Measurements from ENCODE around the gene RGS7. TPM values are rescaled to one million over a fixed set of nuclear protein-coding genes. Genes with fewer than 3 reads are reported as not detected.
A peak's percentile ranks its signal among the peaks of the same experiment; 100 is the strongest.

RGS7 gene
- total RNA-seq, 1 donor from 2014 or later: not detected

DNA sequence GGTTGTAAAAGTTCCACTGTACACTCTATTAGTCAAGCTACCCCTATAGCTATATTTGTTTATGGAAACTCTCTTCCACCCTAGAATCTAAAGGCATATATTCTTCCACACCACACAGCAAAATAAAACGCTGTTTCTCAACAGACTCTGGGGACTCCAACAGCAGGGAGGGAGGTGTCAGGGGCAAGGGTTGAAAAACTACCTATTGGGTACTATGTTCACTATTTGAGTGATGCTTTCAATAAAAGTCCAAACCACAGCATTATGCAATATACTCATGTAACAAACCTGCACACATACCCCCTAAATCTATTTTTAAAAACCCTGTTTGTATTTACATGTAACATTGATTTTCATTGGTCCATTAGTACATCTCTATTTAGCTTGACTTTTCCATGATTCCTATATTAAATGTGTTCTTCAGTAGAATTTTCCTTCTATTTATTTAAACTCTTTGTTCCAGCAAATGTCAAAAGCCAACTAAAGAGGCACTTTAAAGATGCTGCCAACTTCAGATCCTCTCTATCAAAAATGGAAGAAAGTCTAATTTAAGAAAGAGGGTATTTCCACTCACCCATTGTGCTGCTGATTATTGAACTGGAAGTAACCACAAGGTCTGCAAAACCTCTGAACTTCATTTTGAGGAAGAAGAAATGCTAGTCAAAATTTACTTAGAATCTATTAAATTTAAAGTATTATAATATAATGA lies 26.2 kb downstream of the RGS7 start:
- no peak overlapping the region for H3K4me3 ChIP-seq (ENCODE audit: low read depth, low read length)
- FAIRE-seq (no peak), DNase-seq (ENCODE audit: low read depth) (no peak)
- H3K36me3 ChIP-seq (ENCODE audit: control insufficient read depth, insufficient read depth, low read length): no peaks in the 10 kb centered on the region
- TF ChIP-seq, protein P1, sequence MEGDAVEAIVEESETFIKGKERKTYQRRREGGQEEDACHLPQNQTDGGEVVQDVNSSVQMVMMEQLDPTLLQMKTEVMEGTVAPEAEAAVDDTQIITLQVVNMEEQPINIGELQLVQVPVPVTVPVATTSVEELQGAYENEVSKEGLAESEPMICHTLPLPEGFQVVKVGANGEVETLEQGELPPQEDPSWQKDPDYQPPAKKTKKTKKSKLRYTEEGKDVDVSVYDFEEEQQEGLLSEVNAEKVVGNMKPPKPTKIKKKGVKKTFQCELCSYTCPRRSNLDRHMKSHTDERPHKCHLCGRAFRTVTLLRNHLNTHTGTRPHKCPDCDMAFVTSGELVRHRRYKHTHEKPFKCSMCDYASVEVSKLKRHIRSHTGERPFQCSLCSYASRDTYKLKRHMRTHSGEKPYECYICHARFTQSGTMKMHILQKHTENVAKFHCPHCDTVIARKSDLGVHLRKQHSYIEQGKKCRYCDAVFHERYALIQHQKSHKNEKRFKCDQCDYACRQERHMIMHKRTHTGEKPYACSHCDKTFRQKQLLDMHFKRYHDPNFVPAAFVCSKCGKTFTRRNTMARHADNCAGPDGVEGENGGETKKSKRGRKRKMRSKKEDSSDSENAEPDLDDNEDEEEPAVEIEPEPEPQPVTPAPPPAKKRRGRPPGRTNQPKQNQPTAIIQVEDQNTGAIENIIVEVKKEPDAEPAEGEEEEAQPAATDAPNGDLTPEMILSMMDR (IDR thresholded peaks at IDR 0.05; ENCODE audit: insufficient read depth, low read length, severe bottlenecking): no peak
- H3K27me3 ChIP-seq (ENCODE audit: control insufficient read depth, insufficient read depth, low read length): no peaks in the 10 kb centered on the region

DNA sequence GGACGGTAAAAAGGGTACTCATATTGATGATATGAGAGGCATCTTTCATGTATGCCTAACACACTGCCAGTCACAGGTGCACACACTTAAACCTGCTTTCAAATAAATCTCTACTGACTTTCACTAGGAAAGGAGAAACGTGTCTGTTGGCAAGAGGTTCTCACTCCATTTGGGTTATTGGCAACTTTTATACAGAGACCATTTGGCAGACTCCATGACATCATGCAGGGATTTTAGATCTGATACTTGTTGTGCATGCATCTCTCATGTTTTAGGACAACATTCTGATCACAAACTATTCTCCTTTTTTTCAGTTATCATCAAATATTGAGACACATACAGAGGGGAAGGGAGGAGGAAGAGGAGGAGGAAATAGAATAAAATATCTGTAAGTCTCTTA lies 31.5 kb downstream of the RGS7 start:
- TF ChIP-seq, protein P1 (IDR thresholded peaks at IDR 0.05; ENCODE audit: insufficient read depth, low read length, severe bottlenecking): no peak
- Histone ChIP-seq H3K36me3 (ENCODE audit: control insufficient read depth, insufficient read depth, low read length) (no peaks in the 10 kb centered on the region), H3K4me3 (ENCODE audit: low read depth, low read length) (no peak overlapping the region), H3K27me3 (ENCODE audit: control insufficient read depth, insufficient read depth, low read length) (no peaks in the 10 kb centered on the region)
- no peak for DNase-seq (ENCODE audit: low read depth)
- FAIRE-seq: peak; percentile 58

- H3K4me3 ChIP-seq (ENCODE audit: low read depth, low read length): no peak overlapping the region
- DNase-seq (ENCODE audit: low read depth) (peak; percentile 4), FAIRE-seq (no peak)
- H3K27me3 ChIP-seq (ENCODE audit: control insufficient read depth, insufficient read depth, low read length): no peaks in the 10 kb centered on the region
- TF ChIP-seq, protein P1 (IDR thresholded peaks at IDR 0.05; ENCODE audit: insufficient read depth, low read length, severe bottlenecking): no peak
- no peaks in the 10 kb centered on the region for H3K36me3 ChIP-seq (ENCODE audit: control insufficient read depth, insufficient read depth, low read length)
Measured at GRCh38 chr1:241323514-241324195, 33.4 kb downstream of the RGS7 start.

GRCh38 chr1:241317676-241318075 lies 39.3 kb downstream of the RGS7 start:
- H3K27me3 ChIP-seq (ENCODE audit: control insufficient read depth, insufficient read depth, low read length): no peaks in the 10 kb centered on the region
- H3K36me3 ChIP-seq (ENCODE audit: control insufficient read depth, insufficient read depth, low read length): no peaks in the 10 kb centered on the region
- TF ChIP-seq, protein P1 (IDR thresholded peaks at IDR 0.05; ENCODE audit: insufficient read depth, low read length, severe bottlenecking): no peak
- FAIRE-seq (no peak), DNase-seq (ENCODE audit: low read depth) (no peak)
- no peak overlapping the region for H3K4me3 ChIP-seq (ENCODE audit: low read depth, low read length)

GRCh38 chr1:241316372-241316771 lies 40.6 kb downstream of the RGS7 start:
- H3K36me3 ChIP-seq (ENCODE audit: control insufficient read depth, insufficient read depth, low read length): no peaks in the 10 kb centered on the region
- TF ChIP-seq, protein P1 (IDR thresholded peaks at IDR 0.05; ENCODE audit: insufficient read depth, low read length, severe bottlenecking): no peak
- no peaks in the 10 kb centered on the region for H3K27me3 ChIP-seq (ENCODE audit: control insufficient read depth, insufficient read depth, low read length)
- no peak overlapping the region for H3K4me3 ChIP-seq (ENCODE audit: low read depth, low read length)
- DNase-seq (ENCODE audit: low read depth) (no peak), FAIRE-seq (no peak)
